Globus pallidus (tissue), 1 donor: Measurements from ENCODE around the gene FAM133A.

Experiments used
- DNase-seq: peaks from one replicate; pipeline ENCODE4 v3.0.0-alpha.2; 2015; ENCODE audit warnings: low spot score

FAM133A gene

GRCh38 chrX:93673869-93674271 is at the start of gene FAM133A:
Gene FAM133A (plus strand): TSS chrX:93674206. CDS start chrX:93709420, 35,214 bp downstream.
- no peak for DNase-seq

- DNase-seq: no peak
Measured at GRCh38 chrX:93637591-93637990, 36.4 kb upstream of the FAM133A start.

DNA sequence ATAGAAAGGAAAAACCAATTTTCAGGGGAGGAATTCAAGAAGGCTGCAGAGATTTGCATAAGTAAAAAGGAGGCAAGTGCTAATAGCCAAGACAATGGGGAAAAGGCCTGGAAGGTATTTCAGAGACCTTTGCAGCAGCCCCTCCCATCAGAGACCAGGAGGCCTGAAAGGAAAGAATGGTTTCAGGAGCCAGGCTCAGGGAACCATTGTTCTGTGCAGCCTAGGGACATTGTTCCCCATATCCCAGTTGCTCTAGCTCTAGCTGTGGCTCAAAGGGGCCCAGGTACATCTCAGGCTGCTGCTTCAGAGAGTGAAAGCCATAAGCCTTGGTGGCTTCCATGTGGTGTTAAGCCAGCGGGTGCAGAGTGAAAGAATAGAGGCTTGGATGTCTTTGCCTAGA is 24.6 kb upstream of the FAM133A start:
- no peak for DNase-seq

DNA sequence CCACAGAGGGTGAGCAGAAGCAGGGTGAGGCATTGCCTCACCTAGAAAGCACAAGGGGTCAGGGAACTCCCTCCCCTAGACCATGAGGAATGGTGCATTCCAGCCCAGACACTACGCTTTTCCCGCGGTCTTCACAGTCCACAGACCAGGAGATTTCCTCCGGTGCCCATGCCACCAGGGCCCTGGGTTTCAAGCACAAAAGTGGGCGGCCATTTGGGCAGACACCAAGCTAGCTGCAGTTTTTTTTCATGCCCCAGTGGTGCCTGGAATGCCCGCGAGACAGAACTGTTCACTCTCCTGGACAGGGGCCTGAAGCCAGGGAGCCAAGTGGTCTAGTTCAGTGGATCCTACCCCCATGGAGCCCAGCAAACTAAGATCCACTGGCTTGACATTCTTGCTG is 13.4 kb upstream of the FAM133A start:
- no peak for DNase-seq

GRCh38 chrX:93673056-93673868 is 744 bp upstream of the FAM133A start, which contains the start of gene NAP1L3:
Gene NAP1L3 (minus strand): TSS chrX:93673578. CDS start chrX:93673304, 274 bp downstream.
- peak; percentile 90 for DNase-seq

DNA sequence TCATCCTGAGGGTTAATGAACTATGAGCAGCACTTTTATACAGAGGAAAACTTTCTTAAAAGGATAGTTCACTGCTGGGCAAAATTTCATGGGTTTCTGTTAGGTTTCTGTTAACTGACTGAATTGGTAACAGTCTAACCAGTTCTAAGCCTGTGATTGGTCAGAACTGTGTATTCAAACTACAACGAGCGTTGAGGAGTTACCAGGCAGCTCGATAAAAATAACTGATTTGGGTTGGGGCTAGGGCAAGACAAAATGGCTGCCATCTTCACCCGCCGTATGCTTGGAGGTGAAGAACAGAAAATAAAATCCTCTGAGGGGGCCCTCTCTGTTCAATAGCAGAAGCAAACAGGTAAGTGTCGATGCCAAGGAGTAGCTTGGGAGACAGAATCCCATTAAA is 22.0 kb downstream of the FAM133A start:
- no peak for DNase-seq

- no peak for DNase-seq
Measured at GRCh38 chrX:93703701-93704100, 29.7 kb downstream of the FAM133A start.

GRCh38 chrX:93711076-93711475 is 37.1 kb downstream of the FAM133A start:
- no peak for DNase-seq

GRCh38 chrX:93741811-93742210 is 67.8 kb downstream of the FAM133A start:
- no peak for DNase-seq

DNA sequence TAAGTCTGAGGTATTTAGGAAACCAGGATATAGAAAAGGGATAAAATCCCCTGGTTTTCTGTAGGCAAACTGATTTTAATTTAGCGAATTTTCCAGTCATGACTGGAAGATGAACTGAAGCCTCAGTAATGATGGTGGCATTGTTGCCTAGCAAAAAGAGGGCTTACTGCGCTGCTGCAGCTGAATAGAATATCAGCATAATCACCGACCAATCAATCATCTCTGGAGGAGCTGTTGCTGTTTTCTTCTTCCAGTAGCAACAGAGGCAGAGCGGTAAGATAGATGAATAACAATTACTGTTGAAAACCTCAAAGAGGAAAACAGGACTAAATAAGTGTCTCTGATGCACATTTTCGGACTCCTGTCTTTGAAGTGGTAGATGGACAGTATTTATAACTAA is 86.2 kb downstream of the FAM133A start:
- no peak for DNase-seq
